Transverse colon (tissue), 4 donors: ENCODE data around the gene ARID4B. TPM values are rescaled to one million over a fixed set of nuclear protein-coding genes. Genes with fewer than 3 reads are reported as not detected.
"Not testable (repeated sequence)": the region's sequence is repeated elsewhere in the genome, so short reads cannot be mapped to it uniquely, and the experiment has no call there.

Source experiments
- DNase-seq: peaks from one replicate; pipeline ENCODE4 v3.0.0-alpha.2; 2019
- H3K27ac ChIP-seq, 4 donors: fragments of 200-600 bp; sonication (generic); 2 replicates each; pipeline ENCODE4 v1.5.1; 2016 to 2018; ENCODE audit warnings: inconsistent platforms in 4 of 4
- H3K27me3 ChIP-seq: fragments of 200-600 bp; sonication (generic); 2 replicates; pipeline ENCODE4 v1.5.1; 2017; ENCODE audit warnings: inconsistent platforms
- H3K36me3 ChIP-seq, 4 donors: fragments of 200-600 bp; sonication (generic); 2 replicates each; pipeline ENCODE4 v1.5.1; 2017 to 2019; ENCODE audit warnings: inconsistent platforms in 4 of 4
- H3K4me1 ChIP-seq, 4 donors: fragments of 200-600 bp; sonication (generic); 2 replicates each; pipeline ENCODE4 v1.5.1; 2017 to 2020; ENCODE audit warnings: inconsistent platforms in 4 of 4
- H3K4me3 ChIP-seq, 4 donors: fragments of 200-600 bp; sonication (generic); 1 replicate in 1 of 4; 2 replicates in 3 of 4; pipeline versions ENCODE4 v1.5.1 to v1.6.1; 2017 to 2019; ENCODE audit warnings: inconsistent platforms in 4 of 4
- H3K9me3 ChIP-seq, 2 donors: fragments of 200-600 bp; sonication (generic); 2 replicates each; pipeline ENCODE4 v1.5.1; 2017 to 2019; ENCODE audit warnings: inconsistent platforms in 2 of 2
- CTCF ChIP-seq, 5 experiments: fragments of 200-600 bp in 3 of 5; fragments of 450-650 bp in 2 of 5; sonication (generic) in 3 of 5; IDR thresholded peaks; 1 replicate in 2 of 5; 2 replicates in 3 of 5; pipeline ENCODE4 v1.5.1; 2016 to 2017; ENCODE audit warnings: antibody characterized with exemption in 5 of 5, inconsistent platforms in 3 of 5, mild to moderate bottlenecking in 2 of 5, moderate library complexity in 1 of 5
- EP300 ChIP-seq: sonication (generic); formaldehyde crosslinking; IDR thresholded peaks from one replicate; pipeline ENCODE4 v1.6.1; 2017; ENCODE audit warnings: antibody characterized with exemption, low read depth
- POLR2A ChIP-seq: fragments of 450-650 bp; IDR thresholded peaks from one replicate; pipeline ENCODE4 v1.6.1; 2016; ENCODE audit warnings: antibody characterized with exemption, mild to moderate bottlenecking, moderate library complexity
- POLR2AphosphoS5 ChIP-seq, 3 donors: sonication (generic); formaldehyde crosslinking; IDR thresholded peaks; one replicate each; pipeline ENCODE4 v1.6.1; 2016; ENCODE audit warnings: antibody characterized with exemption in 3 of 3
- WGBS, 2 donors: methylation state at CpG; one replicate each; pipeline ENCODE4 v1.1.5; 2018; ENCODE audit warnings: low coverage in 1 of 2; 5-methylcytosine and 5-hydroxymethylcytosine counted together
- in situ Hi-C, 4 donors: fragments of 200-750 bp; cut with MboI; loops; one replicate each; pipeline versions ENCODE4 v1.15.0 to v1.15.1; 2017; ENCODE audit warnings: low sequenced_read_pairs in 3 of 4, low pct_ligation_motif_present in 1 of 4, low pct_unique_long_range_greater_than_20kb in 1 of 4
- intact Hi-C: fragments of 100-400 bp; cut with DNase I; formaldehyde crosslinking; loops from one replicate; pipeline ENCODE4 v1.15.1; 2023; ENCODE audit warnings: low total_unique reads
- total RNA-seq, 4 donors: library from RNA; depleted of rRNA; stranded (reverse); fragments of >200 nt; gene quantifications; one replicate each; pipeline ENCODE4 v1.1.0, GENCODE V29; 2016

Gene ARID4B
- total RNA-seq, 4 donors from 2014 or later: 9.2 to 52.0 (median 34.0) TPM

GRCh38 chr1:235203428-235203827 is 124.6 kb downstream of the ARID4B start:
- in situ Hi-C loops: no loop called here

GRCh38 chr1:235202447-235202846 is 125.5 kb downstream of the ARID4B start:
- H3K4me3 ChIP-seq, DNase-seq, intact Hi-C loops, H3K4me1 ChIP-seq, H3K36me3 ChIP-seq, H3K27ac ChIP-seq, H3K27me3 ChIP-seq, H3K9me3 ChIP-seq, in situ Hi-C loops: not testable (repeated sequence)
- WGBS, 2 donors: 96% methylated on average over 5 of the region's 5 CpGs; no CpG with 5 or more reads in 1 of the 2 donors

More at GRCh38 chr1:235203428-235203827, 124.6 kb downstream of the ARID4B start:
- no peak for DNase-seq
- Histone ChIP-seq H3K9me3 (no peaks in the 10 kb centered on the region), H3K27ac (no peak overlapping the region), H3K4me3 (no peak overlapping the region), H3K4me1 (no peaks in the 10 kb centered on the region), H3K27me3 (no peaks in the 10 kb centered on the region), H3K36me3 (peaks cover 0 to 5% (median 2%) of the 10 kb centered on the region in 4 donors)
- 93 to 94% methylated on average over 1 of the region's 1 CpG for WGBS, 2 donors
- no peak for TF ChIP-seq EP300
- no peak for TF ChIP-seq POLR2A
- TF ChIP-seq CTCF (IDR thresholded peaks at IDR 0.05): no peak
- no peak for TF ChIP-seq POLR2AphosphoS5 (IDR thresholded peaks at IDR 0.05)
- intact Hi-C loops: no loop called here

GRCh38 chr1:235199441-235199840 is 128.5 kb downstream of the ARID4B start:
- H3K36me3 ChIP-seq: peaks cover 0 to 23% (median 8%) of the 10 kb centered on the region in 4 donors
- H3K27ac ChIP-seq: no peak overlapping the region
- intact Hi-C loops (no loop called here), in situ Hi-C loops (no loop called here)
- 68 to 72% methylated on average over 6 of the region's 6 CpGs for WGBS, 2 donors
- no peak overlapping the region for H3K4me3 ChIP-seq
- no peaks in the 10 kb centered on the region for H3K9me3 ChIP-seq
- no peaks in the 10 kb centered on the region for H3K27me3 ChIP-seq
- no peaks in the 10 kb centered on the region for H3K4me1 ChIP-seq
- no peak for TF ChIP-seq EP300
- TF ChIP-seq POLR2AphosphoS5 (IDR thresholded peaks at IDR 0.05): no peak
- TF ChIP-seq POLR2A: no peak
- TF ChIP-seq CTCF (IDR thresholded peaks at IDR 0.05): no peak
- DNase-seq: no peak

GRCh38 chr1:235190431-235190830 is 137.5 kb downstream of the ARID4B start:
- in situ Hi-C loops: no loop called here
- no peaks in the 10 kb centered on the region for H3K4me1 ChIP-seq
- TF ChIP-seq EP300: no peak

GRCh38 chr1:235187316-235187715 is 140.7 kb downstream of the ARID4B start:
- TF ChIP-seq EP300 (no peak), POLR2A (no peak), POLR2AphosphoS5 (IDR thresholded peaks at IDR 0.05) (no peak), CTCF (IDR thresholded peaks at IDR 0.05) (no peak)
- 94 to 95% methylated on average over 4 of the region's 4 CpGs for WGBS, 2 donors
- H3K4me3 ChIP-seq: no peak overlapping the region
- intact Hi-C loops: no loop called here
- H3K27ac ChIP-seq: no peak overlapping the region
- no peaks in the 10 kb centered on the region for H3K27me3 ChIP-seq
- no peak for DNase-seq
- in situ Hi-C loops: no loop called here
- H3K36me3 ChIP-seq: peaks cover 0 to 19% (median 3%) of the 10 kb centered on the region in 4 donors
- H3K9me3 ChIP-seq: no peaks in the 10 kb centered on the region
- no peaks in the 10 kb centered on the region for H3K4me1 ChIP-seq

More at GRCh38 chr1:235190431-235190830, 137.5 kb downstream of the ARID4B start:
- peaks cover 0 to 26% (median 11%) of the 10 kb centered on the region in 4 donors for H3K36me3 ChIP-seq
- H3K4me3 ChIP-seq: no peak overlapping the region
- no peaks in the 10 kb centered on the region for H3K9me3 ChIP-seq
- no peak for DNase-seq
- no peaks in the 10 kb centered on the region for H3K27me3 ChIP-seq
- no peak overlapping the region for H3K27ac ChIP-seq
- intact Hi-C loops: no loop called here
